HCT116 (cell line): ENCODE data around the gene SLC22A5. TPM values are rescaled to one million over a fixed set of nuclear protein-coding genes. Genes with fewer than 3 reads are reported as not detected.

Source experiments
- ATAC-seq: fragments of 200-7000 bp; cut with Tn5 transposase; 2 replicates; pipeline ENCODE4 v1.9.1; 2020; ENCODE audit warnings: mild to moderate bottlenecking, moderate library complexity
- BruUV-seq: library from RNA; stranded (reverse); fragments of 400-500 nt; replicated peaks from 2 replicates; lab custom pipeline; 2021; lab: Mats Ljungman, UMichigan
- CTCF ChIA-PET: fragments of 300-600 bp; sonication (Branson Sonifier 250); formaldehyde crosslinking; loops from one replicate; lab custom pipeline; 2021; ENCODE audit warnings: antibody characterized with exemption; lab: Charles Lee
- POLR2A ChIA-PET: fragments of 300-600, 350-600 bp; sonication (Branson Sonifier 250); formaldehyde crosslinking; loops from one replicate; lab custom pipeline; 2021; ENCODE audit warnings: antibody characterized with exemption; lab: Charles Lee
- RAD21 ChIA-PET, 2 experiments: fragments of 300-600 bp; sonication (Branson Sonifier 250); formaldehyde crosslinking; loops; one replicate each; lab custom pipeline; 2023; ENCODE audit warnings: low total read pairs in 2 of 2; ENCODE audit not compliant: uncharacterized antibody in 2 of 2, unreplicated experiment in 2 of 2, low non-redundant PET in 1 of 2; lab: Charles Lee
- DNase-seq: peaks from one replicate; pipeline ENCODE4 v3.0.0-alpha.2; 2010; ENCODE audit warnings: low read depth, low spot score
- H2AFZ ChIP-seq: fragments of 200-600 bp; shearing (Covaris generic), sonication (generic); 2 replicates; pipeline ENCODE4 v1.6.1; 2017; ENCODE audit warnings: low read depth, mixed run types, mixed read lengths, antibody characterized with exemption, low read length; ENCODE audit not compliant: poor library complexity, severe bottlenecking
- H3K27ac ChIP-seq: 2 replicates; pipeline ENCODE4 v1.5.1; 2012; ENCODE audit warnings: low read depth, low read length
- H3K27me3 ChIP-seq: fragments of 200-600 bp; sonication (generic); 2 replicates; pipeline ENCODE4 v1.6.1; 2016; ENCODE audit warnings: mixed run types, low read length, mixed read lengths; ENCODE audit not compliant: insufficient read depth
- H3K36me3 ChIP-seq, 2 experiments: fragments of 200-500 bp in 1 of 2; fragments of 200-600 bp in 1 of 2; sonication (Bioruptor generic) in 1 of 2; sonication (generic) in 1 of 2; 2 replicates each; pipeline versions ENCODE4 v1.5.1 to v1.6.1; 2014 to 2016; ENCODE audit warnings: low read length in 2 of 2, inconsistent platforms in 1 of 2, mixed read lengths in 1 of 2, mixed run types in 1 of 2; ENCODE audit not compliant: insufficient read depth in 2 of 2, control insufficient read depth in 1 of 2
- H3K4me1 ChIP-seq, 2 experiments: fragments of 200-600 bp in 1 of 2; sonication (generic) in 1 of 2; 2 replicates each; pipeline versions ENCODE4 v1.5.1 to v1.6.1; 2012 to 2017; ENCODE audit warnings: low read length in 2 of 2, inconsistent platforms in 1 of 2, mild to moderate bottlenecking in 1 of 2, mixed read lengths in 1 of 2, mixed run types in 1 of 2, moderate library complexity in 1 of 2; ENCODE audit not compliant: insufficient read depth in 2 of 2, control insufficient read depth in 1 of 2
- H3K4me2 ChIP-seq: fragments of 200-600 bp; sonication (generic); 2 replicates; pipeline ENCODE4 v1.6.1; 2017; ENCODE audit warnings: mixed run types, low read length, mixed read lengths
- H3K4me3 ChIP-seq, 2 experiments: fragments of 200-600 bp in 1 of 2; sonication (generic) in 1 of 2; replicated peaks in 1 of 2; 2 replicates each; pipeline ENCODE4 v1.5.1; 2011 to 2016; ENCODE audit warnings: low read length in 2 of 2, control low read depth in 1 of 2, low read depth in 1 of 2, mild to moderate bottlenecking in 1 of 2, mixed read lengths in 1 of 2, mixed run types in 1 of 2
- H3K79me2 ChIP-seq: fragments of 200-600 bp; sonication (generic); 2 replicates; pipeline ENCODE4 v1.6.1; 2017; ENCODE audit warnings: mild to moderate bottlenecking, mixed run types, low read length, moderate library complexity, mixed read lengths; ENCODE audit not compliant: insufficient read depth
- H3K9ac ChIP-seq: fragments of 200-600 bp; sonication (generic); 2 replicates; pipeline ENCODE4 v1.6.1; 2016; ENCODE audit warnings: low read length, mixed read lengths
- H3K9me2 ChIP-seq: fragments of 200-600 bp; sonication (generic), shearing (Covaris generic); 2 replicates; pipeline ENCODE4 v1.6.1; 2017; ENCODE audit warnings: mixed run types, mild to moderate bottlenecking, moderate library complexity; ENCODE audit not compliant: insufficient read depth
- H3K9me3 ChIP-seq, 2 experiments: fragments of 200-500 bp in 1 of 2; fragments of 200-600 bp in 1 of 2; sonication (Bioruptor generic) in 1 of 2; sonication (generic) in 1 of 2; 2 replicates each; pipeline ENCODE4 v1.6.1; 2014 to 2017; ENCODE audit warnings: low read length in 2 of 2, mixed read lengths in 2 of 2, inconsistent platforms in 1 of 2, low read depth in 1 of 2, mild to moderate bottlenecking in 1 of 2, mixed run types in 1 of 2, moderate library complexity in 1 of 2; ENCODE audit not compliant: control insufficient read depth in 1 of 2, insufficient read depth in 1 of 2
- H4K20me1 ChIP-seq: fragments of 200-600 bp; sonication (generic), shearing (Covaris generic); 2 replicates; pipeline ENCODE4 v1.6.1; 2017; ENCODE audit warnings: mixed run types, mild to moderate bottlenecking, moderate library complexity; ENCODE audit not compliant: insufficient read depth
- CEBPB ChIP-seq: IDR thresholded peaks from 2 replicates; pipeline ENCODE4 v1.6.1; 2012; ENCODE audit warnings: low read depth
- ELF1 ChIP-seq: IDR thresholded peaks from 2 replicates; pipeline ENCODE4 v1.6.1; 2012; ENCODE audit warnings: low read depth, borderline replicate concordance
- FOSL1 ChIP-seq: IDR thresholded peaks from 2 replicates; pipeline ENCODE4 v1.6.1; 2012; ENCODE audit warnings: low read depth
- JUND ChIP-seq: IDR thresholded peaks from 2 replicates; pipeline ENCODE4 v1.6.1; 2012
- POLR2A ChIP-seq: IDR thresholded peaks from 2 replicates; pipeline ENCODE4 v1.7.0; 2011; ENCODE audit warnings: borderline replicate concordance; ENCODE audit not compliant: insufficient read depth, insufficient read length; ENCODE audit errors: extremely low read depth
- POLR2AphosphoS5 ChIP-seq: IDR thresholded peaks from 2 replicates; pipeline ENCODE4 v1.6.1; 2011; ENCODE audit warnings: mild to moderate bottlenecking, low read depth, low read length, moderate library complexity
- SP1 ChIP-seq: IDR thresholded peaks from 2 replicates; pipeline ENCODE4 v1.6.1; 2012; ENCODE audit warnings: low read depth
- SRF ChIP-seq: IDR thresholded peaks from 2 replicates; pipeline ENCODE4 v1.6.1; 2012; ENCODE audit warnings: low read depth
- ZFX ChIP-seq: fragments of 450-650 bp; IDR thresholded peaks from 2 replicates; pipeline ENCODE4 v1.6.1; 2017
- intact Hi-C: fragments of 100-400 bp; cut with micrococcal nuclease; formaldehyde crosslinking; loops from 2 replicates; pipeline ENCODE4 v1.10.0; 2022
- total RNA-seq: library from RNA; stranded (reverse); gene quantifications from one replicate; pipeline ENCODE4 v1.2.1, GENCODE V29; 2021; ENCODE audit not compliant: unreplicated experiment
- TF ChIP-seq, protein P1 (sequence below): IDR thresholded peaks from 2 replicates; pipeline ENCODE4 v1.6.1; 2012
- TF ChIP-seq, protein P2 (sequence below), 3 experiments: fragments of 200-600 bp in 1 of 3; sonication (generic) in 1 of 3; IDR thresholded peaks in 2 of 3; conservative IDR thresholded peaks in 1 of 3; 2 replicates each; pipeline ENCODE4 v1.5.1; 2012 to 2017; ENCODE audit warnings: low read depth in 2 of 3, low read length in 2 of 3, antibody characterized with exemption in 1 of 3, borderline replicate concordance in 1 of 3, control low read depth in 1 of 3, mild to moderate bottlenecking in 1 of 3, mixed read lengths in 1 of 3, mixed run types in 1 of 3, moderate library complexity in 1 of 3; ENCODE audit not compliant: insufficient read depth in 1 of 3

Gene SLC22A5
- total RNA-seq, 1 experiment from 2014 or later = 9.9 TPM

DNA sequence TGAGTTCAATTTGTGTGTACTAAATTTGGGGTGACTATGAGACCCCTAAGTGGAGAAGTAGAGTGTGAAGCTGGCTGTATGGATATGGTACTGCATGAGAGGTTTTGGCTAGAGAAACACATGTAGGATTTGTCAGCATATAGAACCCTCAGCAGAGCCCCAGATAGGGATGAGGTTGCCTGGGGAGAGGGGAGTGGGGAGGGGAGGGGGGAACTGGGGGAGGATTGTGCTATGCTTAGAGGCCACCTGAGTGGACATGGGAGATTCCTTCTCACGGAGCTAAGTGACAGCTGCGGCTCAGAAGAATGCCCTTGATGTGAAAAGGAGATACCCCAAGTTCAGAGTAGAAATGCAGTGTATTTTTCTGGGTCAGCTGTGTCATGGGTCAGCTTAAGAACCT lies 11.2 kb downstream of the SLC22A5 start (continued):
- TF ChIP-seq ZFX = no peak
- no peak for TF ChIP-seq ELF1
- TF ChIP-seq SP1 = no peak
- TF ChIP-seq CEBPB = no peak
- no peak for TF ChIP-seq POLR2A

DNA sequence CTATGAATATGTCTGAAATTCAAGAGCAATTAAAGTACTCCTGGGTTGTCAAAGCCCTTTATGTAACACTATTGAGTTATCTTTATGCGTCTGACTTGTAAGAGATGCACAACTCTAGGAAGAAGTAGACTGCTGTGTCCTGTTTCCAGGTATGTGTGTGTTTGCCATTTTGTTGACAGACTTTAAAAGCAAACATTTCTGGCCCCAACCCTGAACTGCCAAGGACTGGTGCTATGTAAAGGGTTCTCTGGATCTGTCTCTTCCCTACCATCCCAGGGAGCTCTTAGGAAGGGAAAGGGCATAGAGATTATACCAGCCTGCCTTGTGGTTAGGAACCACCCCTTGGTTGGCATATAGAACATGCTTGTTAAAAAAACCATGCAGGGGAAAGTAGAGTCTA lies 12.1 kb downstream of the SLC22A5 start:
- H4K20me1 ChIP-seq = no peaks in the 10 kb centered on the region
- no peak for DNase-seq
- no peaks in the 10 kb centered on the region for H3K9me3 ChIP-seq
- TF ChIP-seq SRF = no peak
- TF ChIP-seq, all 23 proteins: peak for 0
- Histone ChIP-seq H3K4me3 (no peak overlapping the region), H3K27ac (no peak overlapping the region), H2AFZ (no peak overlapping the region), H3K79me2 (no peaks in the 10 kb centered on the region), H3K9me2 (no peaks in the 10 kb centered on the region), H3K36me3 (no peaks in the 10 kb centered on the region; a peak in 1 of 4 replicates), H3K4me2 (no peak overlapping the region), H3K9ac (no peak overlapping the region), H3K4me1 (peaks cover 3 to 13% of the 10 kb centered on the region in 2 experiments; a peak in 3 of 4 replicates), H3K27me3 (no peaks in the 10 kb centered on the region)
- intact Hi-C loops = loop anchor here (10.0 kb wide), 1 partner anchor 863 kb away; no protein-coding TSS in a partner anchor
- CTCF ChIA-PET = no interaction called here
- BruUV-seq = no TSS peak
- ATAC-seq = no peak
- POLR2A ChIA-PET = no interaction called here
- RAD21 ChIA-PET = no interaction called here

DNA sequence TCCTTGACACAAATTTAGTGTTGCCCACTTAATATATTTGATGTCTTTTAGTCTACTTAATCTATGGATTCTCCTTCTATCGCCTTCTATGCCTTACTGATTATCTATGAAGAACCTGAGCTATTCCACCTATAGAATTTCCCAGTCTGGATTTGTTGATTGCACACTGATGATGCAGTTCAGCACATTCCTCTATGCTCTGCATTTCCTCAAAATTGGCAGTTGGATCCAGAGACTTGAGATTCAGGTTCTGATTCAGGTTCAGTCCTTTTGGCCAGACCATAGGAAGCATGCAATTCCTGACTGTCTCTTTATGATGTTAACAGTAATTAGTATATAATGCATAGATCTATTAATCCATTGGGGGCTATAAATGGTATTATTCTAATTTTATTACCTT lies 13.8 kb downstream of the SLC22A5 start:
- Histone ChIP-seq H3K27me3 (no peaks in the 10 kb centered on the region), H3K79me2 (no peaks in the 10 kb centered on the region), H3K4me1 (peaks cover 17 to 30% of the 10 kb centered on the region in 2 experiments), H2AFZ (no peak overlapping the region), H3K4me3 (no peak overlapping the region), H4K20me1 (no peaks in the 10 kb centered on the region), H3K27ac (no peak overlapping the region), H3K9me3 (no peaks in the 10 kb centered on the region), H3K9me2 (no peaks in the 10 kb centered on the region), H3K36me3 (no peaks in the 10 kb centered on the region; a peak in 1 of 4 replicates), H3K4me2 (no peak overlapping the region), H3K9ac (no peak overlapping the region)
- DNase-seq (no peak), ATAC-seq (no peak)
- TF ChIP-seq, protein P1, sequence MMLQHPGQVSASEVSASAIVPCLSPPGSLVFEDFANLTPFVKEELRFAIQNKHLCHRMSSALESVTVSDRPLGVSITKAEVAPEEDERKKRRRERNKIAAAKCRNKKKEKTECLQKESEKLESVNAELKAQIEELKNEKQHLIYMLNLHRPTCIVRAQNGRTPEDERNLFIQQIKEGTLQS = no peak
- TF ChIP-seq JUND (no peak), FOSL1 (no peak), ZFX (no peak), POLR2AphosphoS5 (no peak), CEBPB (no peak)
- TF ChIP-seq, protein P2, sequence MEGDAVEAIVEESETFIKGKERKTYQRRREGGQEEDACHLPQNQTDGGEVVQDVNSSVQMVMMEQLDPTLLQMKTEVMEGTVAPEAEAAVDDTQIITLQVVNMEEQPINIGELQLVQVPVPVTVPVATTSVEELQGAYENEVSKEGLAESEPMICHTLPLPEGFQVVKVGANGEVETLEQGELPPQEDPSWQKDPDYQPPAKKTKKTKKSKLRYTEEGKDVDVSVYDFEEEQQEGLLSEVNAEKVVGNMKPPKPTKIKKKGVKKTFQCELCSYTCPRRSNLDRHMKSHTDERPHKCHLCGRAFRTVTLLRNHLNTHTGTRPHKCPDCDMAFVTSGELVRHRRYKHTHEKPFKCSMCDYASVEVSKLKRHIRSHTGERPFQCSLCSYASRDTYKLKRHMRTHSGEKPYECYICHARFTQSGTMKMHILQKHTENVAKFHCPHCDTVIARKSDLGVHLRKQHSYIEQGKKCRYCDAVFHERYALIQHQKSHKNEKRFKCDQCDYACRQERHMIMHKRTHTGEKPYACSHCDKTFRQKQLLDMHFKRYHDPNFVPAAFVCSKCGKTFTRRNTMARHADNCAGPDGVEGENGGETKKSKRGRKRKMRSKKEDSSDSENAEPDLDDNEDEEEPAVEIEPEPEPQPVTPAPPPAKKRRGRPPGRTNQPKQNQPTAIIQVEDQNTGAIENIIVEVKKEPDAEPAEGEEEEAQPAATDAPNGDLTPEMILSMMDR (IDR thresholded peaks at IDR 0.05 in 2 of 3, conservative IDR thresholded peaks at IDR 0.05 in 1 of 3; ENCODE audit: borderline replicate concordance in 1 of 3, insufficient read depth in 1 of 3, low read depth in 2 of 3, low read length in 2 of 3) = no peak
- BruUV-seq = no TSS peak
- CTCF ChIA-PET = no interaction called here
- intact Hi-C loops = loop anchor here (10.0 kb wide), 1 partner anchor 862 kb away; no protein-coding TSS in a partner anchor
- POLR2A ChIA-PET = no interaction called here
- RAD21 ChIA-PET = no interaction called here
